Effector CD8-positive, alpha-beta T cell (primary cell): Measurements from ENCODE around the gene OR13J1.

Experiments used
- DNase-seq: peaks from one replicate; lab custom pipeline; 2025; lab: John Stamatoyannopoulos, UW

Gene OR13J1

GRCh38 chr9:35859310-35859989, 10.8 kb downstream of the OR13J1 start:
- no peak for DNase-seq

DNA sequence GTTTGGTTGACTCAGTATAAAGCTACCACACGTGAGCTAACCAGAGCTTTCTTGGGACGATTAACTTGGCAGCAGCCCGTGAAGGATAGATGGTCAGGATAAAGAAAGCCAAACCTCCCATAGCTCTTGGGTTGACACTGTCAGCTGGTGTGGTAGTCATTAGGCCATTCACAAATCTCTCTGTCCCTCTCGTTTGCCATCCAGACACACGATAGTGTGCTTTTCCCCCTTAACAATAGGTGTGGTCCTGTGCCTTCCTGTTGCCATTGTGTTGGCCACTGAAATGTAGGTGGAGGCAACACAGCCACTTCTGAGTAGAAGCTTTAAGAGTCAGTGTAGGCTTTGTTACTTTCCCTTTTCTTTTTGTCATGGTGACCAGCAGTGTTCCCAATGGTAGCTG, 11.7 kb downstream of the OR13J1 start:
- no peak for DNase-seq

- no peak for DNase-seq
Observed at GRCh38 chr9:35856882-35857281, 13.3 kb downstream of the OR13J1 start.

DNA sequence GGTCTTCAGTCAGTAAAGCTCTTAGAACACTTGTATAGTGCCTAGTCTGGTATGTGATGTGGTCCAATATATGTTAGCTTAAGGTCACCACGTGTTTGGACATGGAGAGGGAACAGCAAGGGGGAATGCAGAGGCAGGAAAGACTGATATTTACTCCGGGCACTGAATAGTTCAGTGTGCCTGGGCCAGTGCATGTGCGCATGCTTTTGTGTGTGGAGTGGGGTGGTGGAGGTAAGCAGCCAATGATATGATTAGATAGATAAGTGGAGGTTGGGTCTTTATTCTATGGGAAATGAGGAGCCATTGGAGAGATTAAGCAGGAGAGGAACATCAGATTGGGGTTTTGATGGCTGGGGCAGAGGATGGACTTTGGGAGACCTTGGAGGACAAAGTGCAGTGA, 14.0 kb downstream of the OR13J1 start:
- DNase-seq: no peak

GRCh38 chr9:35854091-35854762, 16.0 kb downstream of the OR13J1 start:
- no peak for DNase-seq

- DNase-seq: no peak
Observed at GRCh38 chr9:35852876-35853865, 17.0 kb downstream of the OR13J1 start.

GRCh38 chr9:35852267-35852815, 17.9 kb downstream of the OR13J1 start:
- no peak for DNase-seq

GRCh38 chr9:35847792-35848572, 22.2 kb downstream of the OR13J1 start:
- DNase-seq: no peak

- no peak for DNase-seq
Observed at GRCh38 chr9:35845824-35846771, 24.1 kb downstream of the OR13J1 start.

DNA sequence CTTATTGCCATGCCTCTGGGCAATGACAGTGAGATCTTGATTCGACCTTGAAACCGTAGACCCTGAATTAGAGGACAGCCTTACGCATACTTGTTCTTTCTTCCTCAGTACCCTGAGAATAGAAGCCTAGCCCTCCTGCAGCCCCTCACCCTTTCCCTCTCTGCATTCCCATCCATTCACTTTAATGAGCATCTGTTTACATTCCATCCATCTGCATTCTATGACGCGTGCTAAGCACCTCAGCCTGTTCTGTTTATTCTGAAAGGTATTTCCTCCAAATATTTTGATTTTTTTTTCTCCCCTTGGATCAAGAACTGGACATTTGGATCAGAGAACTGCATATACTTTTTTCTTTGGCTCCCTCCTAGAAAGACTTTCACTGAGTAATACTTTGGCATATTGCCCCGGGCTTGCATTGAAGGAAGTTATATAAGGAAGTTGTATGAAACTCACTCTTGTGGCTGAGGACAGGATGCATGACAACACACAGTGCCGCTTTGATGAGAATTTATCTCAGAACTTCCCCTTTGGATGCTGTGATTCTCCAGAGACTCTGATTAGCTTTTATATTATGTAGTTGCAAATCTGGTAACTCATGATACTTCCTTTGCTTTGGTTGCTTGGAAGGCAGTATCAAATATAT, 25.5 kb downstream of the OR13J1 start:
- DNase-seq: no peak

DNA sequence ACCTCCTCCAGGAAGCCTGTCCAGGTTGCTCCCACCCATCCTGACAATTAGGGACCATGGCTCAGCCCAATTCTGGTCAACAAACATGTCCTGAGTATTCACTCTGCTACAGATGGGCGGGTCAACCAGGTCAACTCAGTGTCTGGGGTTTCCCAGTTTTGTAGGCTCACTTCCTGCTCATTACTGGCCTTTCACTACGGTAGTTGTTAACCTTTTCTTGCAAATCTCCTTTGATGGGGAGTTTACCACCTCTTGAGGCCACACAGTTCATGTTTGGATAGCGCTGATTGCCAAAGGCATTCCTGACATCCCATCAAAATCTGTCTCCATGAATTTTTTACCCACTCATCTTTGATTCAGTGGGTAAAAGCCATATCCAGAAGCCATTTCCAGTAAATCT, 27.4 kb downstream of the OR13J1 start:
- DNase-seq: no peak

GRCh38 chr9:35842020-35842745, 28.0 kb downstream of the OR13J1 start:
- no peak for DNase-seq

DNA sequence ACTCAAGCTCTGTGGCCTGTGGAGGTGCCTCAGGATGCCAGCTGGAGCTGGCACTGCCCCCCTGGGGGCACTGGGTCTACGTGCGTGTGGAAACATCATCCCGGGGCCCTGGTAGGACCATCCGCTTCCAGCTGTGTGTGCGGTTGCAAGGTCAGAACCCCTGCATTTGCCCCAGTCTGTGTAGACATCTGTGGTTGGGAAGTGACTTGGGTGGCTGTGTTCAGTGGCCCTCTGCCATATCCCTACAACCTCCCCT, 28.6 kb downstream of the OR13J1 start:
- DNase-seq: no peak

- DNase-seq: no peak
Observed at GRCh38 chr9:35840881-35841644, 29.1 kb downstream of the OR13J1 start.

- DNase-seq: no peak
Observed at GRCh38 chr9:35839926-35840325, 30.3 kb downstream of the OR13J1 start.

GRCh38 chr9:35836595-35836994, 33.6 kb downstream of the OR13J1 start:
- DNase-seq: no peak

- DNase-seq: no peak
Observed at GRCh38 chr9:35835766-35836165, 34.4 kb downstream of the OR13J1 start.

GRCh38 chr9:35835216-35835632, 35.0 kb downstream of the OR13J1 start:
- no peak for DNase-seq
